ENCODE results near the gene B9D1.

The B9D1 gene

GRCh38 chr17:19388791-19389785 is 26.6 kb upstream of the B9D1 start:
- no peak for DNase-seq

- DNase-seq: no peak
Observed at GRCh38 chr17:19387921-19388521, 25.5 kb upstream of the B9D1 start.

GRCh38 chr17:19386974-19387920 is 24.7 kb upstream of the B9D1 start, which contains the start of gene MFAP4:
TSS of gene MFAP4 (minus strand) at chr17:19387190. CDS start at chr17:19387155, 35 bp downstream.
- DNase-seq: no peak

GRCh38 chr17:19386051-19386929 is 23.8 kb upstream of the B9D1 start:
- DNase-seq: no peak

DNA sequence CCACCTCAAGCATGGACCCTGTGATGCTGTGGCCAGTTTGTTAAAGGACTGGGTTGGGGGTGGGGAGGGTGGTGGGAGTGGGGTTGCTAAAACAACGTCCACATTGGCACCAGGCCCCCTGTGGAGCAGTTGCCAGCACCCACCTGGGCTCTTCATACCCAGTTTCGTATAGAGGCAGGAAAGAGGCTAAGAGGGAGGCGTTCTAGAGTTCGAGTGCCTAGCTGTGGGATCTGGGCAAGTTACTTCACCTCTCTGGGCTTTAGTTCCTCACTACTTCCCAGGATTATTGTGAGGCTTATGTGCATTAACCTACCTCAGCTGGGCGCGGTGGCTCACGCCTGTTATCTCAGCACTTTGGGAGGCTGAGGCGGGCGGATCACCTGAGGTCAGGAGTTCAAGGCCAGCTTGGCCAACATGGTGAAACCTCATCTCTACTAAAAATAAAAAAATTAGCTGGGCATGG is 23.0 kb upstream of the B9D1 start:
- DNase-seq: no peak

GRCh38 chr17:19384723-19385391 is 22.3 kb upstream of the B9D1 start:
- no peak for DNase-seq

- DNase-seq: no peak
Observed at GRCh38 chr17:19383681-19384470, 21.4 kb upstream of the B9D1 start.

- no peak for DNase-seq
Observed at GRCh38 chr17:19382531-19383444, 20.3 kb upstream of the B9D1 start.

GRCh38 chr17:19381741-19382444 is 19.4 kb upstream of the B9D1 start:
- no peak for DNase-seq

DNA sequence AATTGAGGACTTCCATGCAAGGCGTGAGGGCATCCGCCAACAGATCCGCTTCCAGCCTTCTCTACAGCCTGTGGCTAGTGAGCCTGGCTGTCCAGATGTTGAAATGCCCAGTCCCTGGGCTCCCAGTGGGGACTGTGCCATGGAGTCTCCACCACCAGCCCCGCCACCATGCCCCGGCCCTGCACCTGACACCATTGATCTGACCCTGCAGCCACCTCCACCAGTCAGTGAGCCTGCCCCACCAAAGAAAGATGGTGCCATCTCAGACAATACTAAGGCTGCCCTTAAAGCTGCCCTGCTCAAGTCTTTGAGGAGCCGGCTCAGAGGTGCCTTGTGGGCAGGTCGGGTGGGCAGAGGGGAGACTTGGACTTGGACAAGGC is 18.8 kb upstream of the B9D1 start:
- DNase-seq: no peak

DNA sequence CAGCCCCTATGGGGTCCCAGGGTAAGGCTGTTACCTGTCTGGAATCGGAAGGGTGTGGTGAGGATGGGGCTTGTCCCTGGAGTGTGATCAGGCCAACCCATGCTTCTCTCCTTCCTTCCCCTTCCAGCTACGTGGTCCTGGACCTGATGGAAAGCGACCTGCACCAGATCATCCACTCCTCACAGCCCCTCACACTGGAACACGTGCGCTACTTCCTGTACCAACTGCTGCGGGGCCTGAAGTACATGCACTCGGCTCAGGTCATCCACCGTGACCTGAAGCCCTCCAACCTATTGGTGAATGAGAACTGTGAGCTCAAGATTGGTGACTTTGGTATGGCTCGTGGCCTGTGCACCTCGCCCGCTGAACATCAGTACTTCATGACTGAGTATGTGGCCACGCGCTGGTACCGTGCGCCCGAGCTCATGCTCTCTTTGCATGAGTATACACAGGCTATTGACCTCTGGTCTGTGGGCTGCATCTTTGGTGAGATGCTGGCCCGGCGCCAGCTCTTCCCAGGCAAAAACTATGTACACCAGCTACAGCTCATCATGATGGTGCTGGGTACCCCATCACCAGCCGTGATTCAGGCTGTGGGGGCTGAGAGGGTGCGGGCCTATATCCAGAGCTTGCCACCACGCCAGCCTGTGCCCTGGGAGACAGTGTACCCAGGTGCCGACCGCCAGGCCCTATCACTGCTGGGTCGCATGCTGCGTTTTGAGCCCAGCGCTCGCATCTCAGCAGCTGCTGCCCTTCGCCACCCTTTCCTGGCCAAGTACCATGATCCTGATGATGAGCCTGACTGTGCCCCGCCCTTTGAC is 18.2 kb upstream of the B9D1 start:
- DNase-seq: no peak

DNA sequence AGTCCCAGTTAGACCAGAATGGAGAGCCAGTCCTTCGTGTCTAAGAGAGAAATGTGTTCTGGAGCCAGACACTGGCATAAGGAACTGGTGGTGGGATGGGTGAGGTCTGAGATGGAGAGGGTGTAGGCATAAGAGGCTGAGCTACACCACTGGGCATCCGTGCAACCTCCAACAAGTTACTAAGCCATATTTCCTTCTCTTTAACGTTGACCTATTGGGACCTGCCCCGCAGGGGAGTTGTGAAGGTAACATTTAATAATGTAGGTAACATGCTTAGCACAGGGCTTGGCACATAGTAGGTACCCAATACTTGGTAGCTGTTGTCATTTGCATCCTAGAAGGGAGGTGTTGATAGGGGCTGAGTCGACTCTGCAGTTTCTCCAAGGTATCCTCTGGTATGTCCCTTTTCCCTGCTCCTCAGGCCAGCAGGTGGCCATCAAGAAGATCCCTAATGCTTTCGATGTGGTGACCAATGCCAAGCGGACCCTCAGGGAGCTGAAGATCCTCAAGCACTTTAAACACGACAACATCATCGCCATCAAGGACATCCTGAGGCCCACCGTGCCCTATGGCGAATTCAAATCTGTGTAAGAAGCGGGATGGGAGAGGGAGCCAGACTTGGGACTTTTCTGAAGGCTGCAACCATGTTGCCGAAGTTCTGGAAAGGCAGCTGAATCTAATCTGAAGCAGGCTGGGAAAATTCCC is 17.0 kb upstream of the B9D1 start:
- DNase-seq: no peak

DNA sequence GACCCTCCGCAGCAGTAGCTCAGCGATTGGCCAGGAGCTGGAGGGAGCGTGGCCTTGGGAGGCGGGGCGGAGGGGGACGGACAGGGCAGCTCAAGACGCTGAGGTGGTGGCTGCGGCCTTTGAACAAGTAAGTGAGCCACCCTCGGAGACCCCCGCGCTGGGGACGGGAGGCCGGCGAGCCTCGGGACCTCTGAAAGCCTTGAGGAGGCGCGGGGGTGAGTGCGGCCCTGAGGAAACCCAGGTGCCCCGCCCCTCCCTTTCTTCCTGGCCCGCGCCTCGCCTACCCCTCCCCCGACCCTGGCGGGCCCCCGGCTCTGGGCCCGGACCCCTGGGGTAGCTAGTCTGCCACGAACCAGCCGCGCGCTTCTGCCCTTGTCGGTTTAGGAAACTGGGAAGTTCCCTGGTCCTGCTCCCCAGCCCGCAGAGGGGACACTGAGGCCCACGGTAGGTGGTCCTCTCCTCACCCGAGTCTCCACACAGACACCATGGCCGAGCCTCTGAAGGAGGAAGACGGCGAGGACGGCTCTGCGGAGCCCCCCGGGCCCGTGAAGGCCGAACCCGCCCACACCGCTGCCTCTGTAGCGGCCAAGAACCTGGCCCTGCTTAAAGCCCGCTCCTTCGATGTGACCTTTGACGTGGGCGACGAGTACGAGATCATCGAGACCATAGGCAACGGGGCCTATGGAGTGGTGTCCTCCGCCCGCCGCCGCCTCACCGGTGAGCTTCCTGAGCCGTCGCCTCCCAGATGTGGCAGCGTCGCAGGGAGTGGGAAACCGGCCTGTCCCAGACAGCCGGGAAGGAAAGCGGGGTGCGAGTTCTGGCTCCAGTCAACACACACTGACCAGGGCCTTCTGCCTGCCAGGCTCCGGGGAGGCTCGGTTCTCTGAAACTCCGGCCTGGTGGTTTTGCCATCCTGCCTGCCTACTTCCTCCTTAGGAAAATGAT is 16.2 kb upstream of the B9D1 start, which contains the start of gene MAPK7:
Gene MAPK7, plus strand, starts transcription at position 83 of the 945 bp plus-strand sequence. Its CDS starts 403 bp downstream, at position 486.
- no peak for DNase-seq

DNA sequence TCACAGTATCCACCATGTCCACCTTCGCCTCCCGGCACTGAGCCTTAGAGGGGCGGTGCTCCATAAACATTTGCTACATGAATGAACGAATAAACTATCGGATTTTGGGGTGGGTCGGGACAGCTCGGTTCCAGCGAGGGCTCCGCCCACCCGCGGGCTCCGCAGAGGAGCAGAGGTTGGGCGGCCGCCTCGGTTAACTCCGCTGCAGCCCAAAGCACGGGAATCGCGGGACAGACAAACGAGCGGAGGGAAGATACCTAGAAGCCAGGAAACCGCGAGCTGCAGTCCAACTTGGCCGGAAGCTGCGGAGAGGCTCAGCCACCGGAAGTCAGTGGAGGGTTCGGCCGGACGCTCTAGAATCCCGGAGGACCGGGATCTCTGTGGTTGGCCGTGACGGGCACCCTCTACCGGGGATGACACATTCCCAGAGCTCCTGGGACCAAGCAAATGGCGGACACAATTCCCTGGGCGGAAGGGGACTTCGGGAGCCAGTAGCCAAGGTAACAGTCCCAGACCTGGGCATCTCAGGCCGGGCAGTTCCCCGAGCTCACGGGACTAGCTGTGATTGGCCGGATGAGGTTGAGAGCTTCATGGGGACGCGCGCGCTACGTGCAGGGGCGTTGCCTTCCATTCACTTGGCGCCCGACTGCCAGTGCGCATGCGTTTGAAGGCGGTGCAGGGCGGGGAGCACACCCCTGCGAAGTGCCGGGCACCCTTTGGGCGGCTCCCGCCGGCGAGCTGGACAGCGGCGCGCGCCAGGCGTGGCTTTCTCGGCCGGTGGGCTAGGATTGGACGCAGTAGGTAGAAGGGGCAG is 15.3 kb upstream of the B9D1 start:
- DNase-seq: peak; percentile 97

- no peak for DNase-seq
Observed at GRCh38 chr17:19376811-19377210, 14.3 kb upstream of the B9D1 start.

Measured in stimulated activated CD4-positive, alpha-beta T cell treated with anti-CD3 and anti-CD28 coated beads, Interleukin-1b, Interleukin-23, amount 100 ng/mL, for 48 hours (primary cell).